ENCODE data around the gene GNPAT. TPM values are rescaled to one million over a fixed set of nuclear protein-coding genes. Genes with fewer than 3 reads are reported as not detected.

Gene GNPAT
- total and polyA plus RNA-seq, 2 of the 4 experiments (the other 2 are of a cell fraction) = 17.2 to 36.0 TPM

- dilution Hi-C loops (cut with HindIII; ENCODE audit: low sequenced_read_pairs, unreplicated experiment) = no loop called here
- no TSS peak for BruUV-seq (replicated peaks)
- Histone ChIP-seq H4K91ac (ENCODE audit: insufficient read depth, low read depth, low read length) (no peak overlapping the region), H3K14ac (replicated peaks; ENCODE audit: low read depth, low read length) (no peak overlapping the region), H2BK15ac (ENCODE audit: low read depth, low read length) (no peak overlapping the region), H3K4me2 (ENCODE audit: low read depth, low read length) (no peak overlapping the region), H3K4me3 (ENCODE audit: insufficient read depth, low read depth, low read length) (no peak overlapping the region), H3K9ac (ENCODE audit: low read depth, low read length) (no peak overlapping the region), H2BK5ac (ENCODE audit: low read depth, low read length, poor library complexity, severe bottlenecking) (no peak overlapping the region), H3K27me3 (ENCODE audit: control insufficient read depth, insufficient read depth, low read length) (peaks cover 12% of the 10 kb centered on the region; the same call in 1 of the 2 replicates), H4K5ac (ENCODE audit: low read depth, low read length) (no peak overlapping the region), H3K27ac (ENCODE audit: insufficient read depth, low read length) (no peak overlapping the region), H3K4ac (ENCODE audit: low read depth, low read length) (no peak overlapping the region), H3K23ac (ENCODE audit: low read depth, low read length) (no peak overlapping the region), H4K8ac (ENCODE audit: low read depth in 2 of 2, low read length in 2 of 2) (no peak overlapping the region), H2BK20ac (ENCODE audit: low read depth, low read length) (no peak overlapping the region), H2BK120ac (ENCODE audit: low read depth, low read length) (no peak overlapping the region), H3K18ac (ENCODE audit: low read depth, low read length) (no peak overlapping the region), H2AK9ac (replicated peaks; ENCODE audit: low read depth, low read length, poor library complexity) (no peak overlapping the region), H2AK5ac (ENCODE audit: low read depth, low read length) (no peak overlapping the region), H3K79me1 (ENCODE audit: low read depth in 1 of 2, low read length in 2 of 2) (no peaks in the 10 kb centered on the region), H2AFZ (replicated peaks; ENCODE audit: low read length, poor library complexity) (no peak overlapping the region), H3K9me3 (ENCODE audit: control insufficient read depth, insufficient read depth, low read length) (no peaks in the 10 kb centered on the region), H4K20me1 (ENCODE audit: insufficient read depth, low read length) (no peaks in the 10 kb centered on the region), H3K36me3 (ENCODE audit: control insufficient read depth, insufficient read depth, low read length) (no peaks in the 10 kb centered on the region), H3K9me1 (ENCODE audit: insufficient read depth, low read length) (no peaks in the 10 kb centered on the region), H3K56ac (ENCODE audit: extremely low read depth, insufficient read depth, low read length) (no peak overlapping the region), H3K4me1 (ENCODE audit: control insufficient read depth, insufficient read depth, low read length) (no peaks in the 10 kb centered on the region)
- in situ Hi-C loops (cut with MboI; ENCODE audit: low sequenced_read_pairs) = no loop called here
- no peak for TF ChIP-seq FOS (IDR thresholded peaks at IDR 0.05; ENCODE audit: low read depth, low read length)
- no peak for TF ChIP-seq USF2 (IDR thresholded peaks at IDR 0.05; ENCODE audit: low read depth, low read length)
- no peak for TF ChIP-seq NFE2L2 (IDR thresholded peaks at IDR 0.05; ENCODE audit: low read depth, low read length)
- TF ChIP-seq POLR2A (IDR thresholded peaks at IDR 0.05; ENCODE audit: low read depth, low read length) = no peak
- TF ChIP-seq CHD1 (IDR thresholded peaks at IDR 0.05; ENCODE audit: low read depth, low read length) = no peak
- WGBS, 2 experiments (ENCODE audit: extremely low coverage in 2 of 2, insufficient read length in 1 of 2) = 40% methylated on average over 1 of the region's 10 CpGs; no CpG with 5 or more reads in 1 of the 2 experiments
- ChIA-PET CTCF (no interaction called here), POLR2A (ENCODE audit: unreplicated experiment) (no interaction called here)
- intact Hi-C loops (cut with micrococcal nuclease) = no loop called here
- ATAC-seq (ENCODE audit: low read depth) = no peak
- DNase-seq = no peak
Observed at GRCh38 chr1:231193710-231194340, 47.2 kb upstream of the GNPAT start.
